ENCODE data around the gene BTBD19.

DNA sequence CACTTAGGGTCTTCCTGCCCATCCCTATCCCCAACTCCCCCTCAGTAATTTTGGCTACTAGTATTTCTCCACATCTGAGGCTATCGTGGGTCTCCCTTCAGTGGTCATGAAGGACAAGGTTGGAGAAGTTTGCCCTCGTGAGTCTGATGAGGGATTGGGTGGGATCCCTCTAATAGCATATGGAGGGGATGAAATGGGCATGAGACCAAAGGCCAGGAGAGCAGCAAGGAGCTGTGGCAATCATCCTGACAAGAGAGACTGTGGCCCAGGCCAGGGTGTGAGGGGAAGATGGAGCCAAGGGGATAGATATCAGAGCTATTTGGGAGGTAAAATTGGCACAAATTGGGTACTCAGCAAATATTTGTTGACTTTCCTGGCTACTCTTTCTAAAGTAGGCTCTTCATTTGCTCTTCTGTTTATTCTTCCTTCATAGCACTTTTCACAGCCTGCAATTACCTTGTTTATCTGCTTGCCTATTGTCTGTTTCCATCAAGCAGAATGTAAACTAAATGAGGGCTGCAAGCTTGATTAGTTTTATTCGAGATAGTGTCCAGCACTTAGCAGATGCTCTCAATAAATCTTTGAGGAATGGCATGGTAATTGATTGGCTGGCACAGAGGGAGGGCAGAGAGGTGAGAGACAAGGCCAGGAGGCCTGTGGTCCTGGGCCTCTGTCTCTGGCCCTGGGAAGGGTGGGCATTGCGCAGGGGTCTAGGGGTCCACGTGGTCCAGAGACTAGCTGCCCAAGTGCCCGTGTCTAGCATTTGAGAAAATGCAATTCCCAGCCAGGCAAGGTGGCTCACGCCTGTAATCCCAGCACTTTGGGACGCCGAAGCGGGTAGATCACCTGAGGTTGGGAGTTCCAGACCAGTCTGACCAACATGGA lies 9.6 kb upstream of the BTBD19 start:
- TF ChIP-seq POLR2A (IDR thresholded peaks at IDR 0.05; ENCODE audit: borderline replicate concordance, extremely low read depth, insufficient read depth, insufficient read length) (no peak), CEBPB (IDR thresholded peaks at IDR 0.05; ENCODE audit: low read depth) (no peak), YY1 (IDR thresholded peaks at IDR 0.05; ENCODE audit: extremely low read depth, insufficient replicate concordance, low read depth, low read length) (no peak), SIN3A (IDR thresholded peaks at IDR 0.05; ENCODE audit: low read depth) (no peak), SRF (IDR thresholded peaks at IDR 0.05; ENCODE audit: low read depth) (no peak)
- TF ChIP-seq, protein P1, sequence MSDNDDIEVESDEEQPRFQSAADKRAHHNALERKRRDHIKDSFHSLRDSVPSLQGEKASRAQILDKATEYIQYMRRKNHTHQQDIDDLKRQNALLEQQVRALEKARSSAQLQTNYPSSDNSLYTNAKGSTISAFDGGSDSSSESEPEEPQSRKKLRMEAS (IDR thresholded peaks at IDR 0.05), result no peak
- TF ChIP-seq, protein P2, sequence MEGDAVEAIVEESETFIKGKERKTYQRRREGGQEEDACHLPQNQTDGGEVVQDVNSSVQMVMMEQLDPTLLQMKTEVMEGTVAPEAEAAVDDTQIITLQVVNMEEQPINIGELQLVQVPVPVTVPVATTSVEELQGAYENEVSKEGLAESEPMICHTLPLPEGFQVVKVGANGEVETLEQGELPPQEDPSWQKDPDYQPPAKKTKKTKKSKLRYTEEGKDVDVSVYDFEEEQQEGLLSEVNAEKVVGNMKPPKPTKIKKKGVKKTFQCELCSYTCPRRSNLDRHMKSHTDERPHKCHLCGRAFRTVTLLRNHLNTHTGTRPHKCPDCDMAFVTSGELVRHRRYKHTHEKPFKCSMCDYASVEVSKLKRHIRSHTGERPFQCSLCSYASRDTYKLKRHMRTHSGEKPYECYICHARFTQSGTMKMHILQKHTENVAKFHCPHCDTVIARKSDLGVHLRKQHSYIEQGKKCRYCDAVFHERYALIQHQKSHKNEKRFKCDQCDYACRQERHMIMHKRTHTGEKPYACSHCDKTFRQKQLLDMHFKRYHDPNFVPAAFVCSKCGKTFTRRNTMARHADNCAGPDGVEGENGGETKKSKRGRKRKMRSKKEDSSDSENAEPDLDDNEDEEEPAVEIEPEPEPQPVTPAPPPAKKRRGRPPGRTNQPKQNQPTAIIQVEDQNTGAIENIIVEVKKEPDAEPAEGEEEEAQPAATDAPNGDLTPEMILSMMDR (IDR thresholded peaks at IDR 0.05 in 2 of 3, conservative IDR thresholded peaks at IDR 0.05 in 1 of 3; ENCODE audit: borderline replicate concordance in 1 of 3, insufficient read depth in 1 of 3, low read depth in 2 of 3, low read length in 2 of 3), result no peak

Data from HCT116 (cell line).